ENCODE results near the gene MSRB3. TPM values are rescaled to one million over a fixed set of nuclear protein-coding genes. Genes with fewer than 3 reads are reported as not detected.

The MSRB3 gene
- total and polyA plus RNA-seq, 2 donors (not counting 1 experiment from before 2014, with no cell fraction given) = not detected

- Histone ChIP-seq H3K4me1 (ENCODE audit: control insufficient read depth in 2 of 2, insufficient read depth in 2 of 2, low read length in 2 of 2) (no peaks in the 10 kb centered on the region), H3K27me3 (replicated peaks in 1 of 4; ENCODE audit: control extremely low read depth in 1 of 4, control insufficient read depth in 3 of 4, insufficient read depth in 4 of 4, low read length in 3 of 4) (no peaks in the 10 kb centered on the region), H3K9me3 (ENCODE audit: control extremely low read depth in 1 of 3, control insufficient read depth in 2 of 3, insufficient read depth in 1 of 3, low read length in 2 of 3) (no peaks in the 10 kb centered on the region), H3K27ac (ENCODE audit: low read length in 2 of 2) (no peak overlapping the region), H3K4me2 (replicated peaks; ENCODE audit: low read depth, low read length, poor library complexity, severe bottlenecking) (no peak overlapping the region), H4K20me1 (ENCODE audit: control insufficient read depth, insufficient read depth, low read length, poor library complexity, severe bottlenecking) (no peaks in the 10 kb centered on the region), H3K79me2 (ENCODE audit: control insufficient read depth, insufficient read depth, low read length) (no peaks in the 10 kb centered on the region), H3K4me3 (ENCODE audit: control extremely low read depth in 1 of 5, extremely low read depth in 1 of 5, insufficient read depth in 1 of 5, low read depth in 2 of 5, low read length in 4 of 5) (no peak overlapping the region), H3K36me3 (replicated peaks in 1 of 2; ENCODE audit: control extremely low read depth in 1 of 2, control insufficient read depth in 1 of 2, extremely low read depth in 1 of 2, insufficient read depth in 2 of 2, low read length in 1 of 2) (no peaks in the 10 kb centered on the region), H2AFZ (ENCODE audit: insufficient read depth, low read depth, low read length, poor library complexity, severe bottlenecking) (no peak overlapping the region), H3K9ac (ENCODE audit: low read length) (no peak overlapping the region)
- no peak overlapping the region for H3K4me3 Mint-ChIP-seq
- no peak overlapping the region for H3K27ac Mint-ChIP-seq
- TF ChIP-seq CTCF (IDR thresholded peaks at IDR 0.05) (no peak), EZH2 (IDR thresholded peaks at IDR 0.05; ENCODE audit: borderline replicate concordance, insufficient read depth, low read depth, low read length, poor library complexity, severe bottlenecking) (no peak)
- no peaks in the 10 kb centered on the region for H3K4me1 Mint-ChIP-seq
- intact Hi-C loops (cut with micrococcal nuclease) = no loop called here
- WGBS (ENCODE audit: insufficient coverage) = no CpG with 5 or more reads among the region's 1 CpG
- H3K9me3 Mint-ChIP-seq (ENCODE audit: insufficient read depth) = no peaks in the 10 kb centered on the region
- ChIA-PET POLR2A (no interaction called here), CTCF (no interaction called here)
- ATAC-seq (ENCODE audit: low read depth) = no peak
- DNase-seq = no peak
- no peaks in the 10 kb centered on the region for H3K27me3 Mint-ChIP-seq
Observed at GRCh38 chr12:65364046-65364445, 85.6 kb downstream of the MSRB3 start.

GRCh38 chr12:65367396-65367795 is 88.9 kb downstream of the MSRB3 start:
- no peak for ATAC-seq (ENCODE audit: low read depth)
- Histone ChIP-seq H2AFZ (ENCODE audit: insufficient read depth, low read depth, low read length, poor library complexity, severe bottlenecking) (no peak overlapping the region), H3K27me3 (replicated peaks in 1 of 4; ENCODE audit: control extremely low read depth in 1 of 4, control insufficient read depth in 3 of 4, insufficient read depth in 4 of 4, low read length in 3 of 4) (no peaks in the 10 kb centered on the region), H3K9me3 (ENCODE audit: control extremely low read depth in 1 of 3, control insufficient read depth in 2 of 3, insufficient read depth in 1 of 3, low read length in 2 of 3) (no peaks in the 10 kb centered on the region), H3K79me2 (ENCODE audit: control insufficient read depth, insufficient read depth, low read length) (no peaks in the 10 kb centered on the region), H3K27ac (ENCODE audit: low read length in 2 of 2) (no peak overlapping the region), H3K4me2 (replicated peaks; ENCODE audit: low read depth, low read length, poor library complexity, severe bottlenecking) (no peak overlapping the region), H4K20me1 (ENCODE audit: control insufficient read depth, insufficient read depth, low read length, poor library complexity, severe bottlenecking) (no peaks in the 10 kb centered on the region), H3K9ac (ENCODE audit: low read length) (no peak overlapping the region), H3K4me1 (ENCODE audit: control insufficient read depth in 2 of 2, insufficient read depth in 2 of 2, low read length in 2 of 2) (no peaks in the 10 kb centered on the region), H3K36me3 (replicated peaks in 1 of 2; ENCODE audit: control extremely low read depth in 1 of 2, control insufficient read depth in 1 of 2, extremely low read depth in 1 of 2, insufficient read depth in 2 of 2, low read length in 1 of 2) (no peaks in the 10 kb centered on the region), H3K4me3 (ENCODE audit: control extremely low read depth in 1 of 5, extremely low read depth in 1 of 5, insufficient read depth in 1 of 5, low read depth in 2 of 5, low read length in 4 of 5) (no peak overlapping the region)
- TF ChIP-seq EZH2 (IDR thresholded peaks at IDR 0.05; ENCODE audit: borderline replicate concordance, insufficient read depth, low read depth, low read length, poor library complexity, severe bottlenecking) = no peak
- TF ChIP-seq CTCF (IDR thresholded peaks at IDR 0.05) = no peak
- CTCF ChIA-PET = no interaction called here
- POLR2A ChIA-PET = no interaction called here
- DNase-seq = no peak
- H3K9me3 Mint-ChIP-seq (ENCODE audit: insufficient read depth) = no peaks in the 10 kb centered on the region
- H3K27me3 Mint-ChIP-seq = no peaks in the 10 kb centered on the region
- H3K4me3 Mint-ChIP-seq = no peak overlapping the region
- H3K4me1 Mint-ChIP-seq = no peaks in the 10 kb centered on the region
- no peak overlapping the region for H3K27ac Mint-ChIP-seq
- intact Hi-C loops (cut with micrococcal nuclease) = no loop called here

Measured in B cell (primary cell).